NCI-H82 treated with DMSO at 0.1 percent for 48 hours (cell line): Measurements from ENCODE around the gene STK33.

Experiments used
- DNase-seq: peaks from one replicate; lab custom pipeline; 2025; ENCODE audit not compliant: unreplicated experiment; lab: John Stamatoyannopoulos, UW

Gene STK33

DNA sequence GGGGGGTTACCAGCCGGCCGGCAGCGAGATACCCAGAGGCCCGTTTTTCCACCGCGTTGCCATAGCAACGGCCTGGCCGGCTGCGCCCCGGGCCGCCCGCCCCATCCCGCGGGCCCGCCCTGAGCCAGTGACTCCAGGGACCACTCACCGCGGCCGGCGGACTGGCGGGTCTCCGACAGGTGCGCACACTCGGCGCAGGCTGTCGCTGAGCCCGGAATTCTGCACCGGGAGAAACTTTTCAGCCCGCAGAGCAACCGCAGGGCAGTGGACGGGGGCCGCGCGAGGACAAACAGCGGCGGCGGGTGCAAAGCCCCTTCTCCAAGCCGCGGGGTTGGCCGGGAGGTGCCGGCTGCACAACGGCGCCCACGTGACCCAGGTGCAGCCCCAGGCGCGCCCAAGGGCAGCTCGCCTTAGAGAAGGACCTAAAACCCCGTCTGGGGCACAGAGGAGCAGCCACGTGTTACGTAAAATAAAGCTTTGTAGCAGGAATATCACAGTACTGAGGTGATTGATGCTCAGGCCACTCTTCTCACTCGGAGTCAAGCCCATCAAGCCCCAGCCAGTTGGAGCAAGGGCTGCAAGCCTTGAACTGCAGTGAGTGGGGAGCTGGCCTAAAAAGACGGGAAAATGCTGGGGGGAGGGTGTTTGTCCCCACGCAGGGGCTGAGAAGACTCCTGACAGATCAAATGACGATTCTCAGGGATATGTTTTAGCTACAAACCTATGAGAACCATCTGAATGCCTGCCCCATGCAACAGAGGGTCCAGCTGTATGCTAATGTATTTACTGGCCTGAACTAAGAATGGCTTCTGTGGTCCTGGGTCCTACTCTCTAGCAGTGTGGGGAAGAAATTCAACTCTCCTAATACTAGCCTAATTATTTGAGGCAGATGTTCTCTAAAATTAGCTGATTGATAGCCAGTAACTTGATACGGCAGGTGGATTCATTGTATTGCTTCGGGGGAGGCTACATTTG is at the start of gene STK33:
Gene STK33, minus strand, starts transcription at position 294 of the 975 bp plus-strand sequence. CDS start 119,323 bp downstream, outside the sequence.
- peak; percentile 58 for DNase-seq

DNA sequence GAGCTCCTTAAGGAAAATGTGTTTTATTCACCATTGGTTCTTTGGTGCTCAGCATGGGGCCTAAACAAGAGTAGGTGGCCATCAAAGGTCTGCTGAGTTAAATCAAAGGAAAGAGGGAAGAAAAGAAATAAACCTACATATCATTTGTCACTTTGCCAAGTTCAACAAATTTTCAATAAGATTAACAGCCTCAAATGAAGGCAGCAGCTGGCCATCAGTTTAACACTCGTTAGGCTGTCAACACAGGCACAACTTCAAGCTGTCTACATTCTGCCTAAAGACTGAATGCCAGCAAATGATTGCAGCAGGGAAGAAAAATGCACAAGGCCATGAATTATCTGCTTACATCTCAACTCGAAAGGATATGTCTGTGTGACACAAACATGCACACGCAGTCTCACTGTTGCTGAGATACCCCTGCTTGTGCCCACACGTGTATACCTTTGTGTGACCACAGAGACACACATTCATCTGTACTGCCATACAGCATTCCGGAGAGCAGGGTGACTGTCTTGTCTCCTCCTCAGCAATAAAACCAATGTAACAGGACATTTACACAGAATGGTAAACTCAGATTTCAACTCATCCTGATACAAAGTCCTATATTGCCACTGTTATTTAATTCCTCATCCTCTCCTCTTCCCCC is 48.3 kb upstream of the STK33 start:
- no peak for DNase-seq

DNA sequence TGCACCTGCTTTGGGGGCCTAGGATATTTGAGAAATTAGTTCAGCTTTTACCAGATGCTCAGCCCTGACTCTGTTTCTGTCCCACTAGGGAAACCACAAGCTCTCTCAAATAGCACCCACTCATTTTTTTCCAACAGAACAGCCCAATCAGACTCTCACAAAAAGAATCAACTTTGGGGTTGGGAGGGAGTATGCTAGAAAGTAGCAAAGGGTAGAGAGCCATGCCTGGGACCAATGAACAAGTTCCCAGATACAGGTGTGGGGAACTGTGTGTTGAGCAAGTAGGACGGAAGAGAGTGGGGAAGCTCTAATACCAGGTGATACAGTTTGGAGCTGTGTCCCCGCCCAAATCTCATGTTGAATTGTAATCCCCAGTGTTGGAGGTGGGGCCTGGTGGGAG is 47.3 kb upstream of the STK33 start:
- no peak for DNase-seq

DNA sequence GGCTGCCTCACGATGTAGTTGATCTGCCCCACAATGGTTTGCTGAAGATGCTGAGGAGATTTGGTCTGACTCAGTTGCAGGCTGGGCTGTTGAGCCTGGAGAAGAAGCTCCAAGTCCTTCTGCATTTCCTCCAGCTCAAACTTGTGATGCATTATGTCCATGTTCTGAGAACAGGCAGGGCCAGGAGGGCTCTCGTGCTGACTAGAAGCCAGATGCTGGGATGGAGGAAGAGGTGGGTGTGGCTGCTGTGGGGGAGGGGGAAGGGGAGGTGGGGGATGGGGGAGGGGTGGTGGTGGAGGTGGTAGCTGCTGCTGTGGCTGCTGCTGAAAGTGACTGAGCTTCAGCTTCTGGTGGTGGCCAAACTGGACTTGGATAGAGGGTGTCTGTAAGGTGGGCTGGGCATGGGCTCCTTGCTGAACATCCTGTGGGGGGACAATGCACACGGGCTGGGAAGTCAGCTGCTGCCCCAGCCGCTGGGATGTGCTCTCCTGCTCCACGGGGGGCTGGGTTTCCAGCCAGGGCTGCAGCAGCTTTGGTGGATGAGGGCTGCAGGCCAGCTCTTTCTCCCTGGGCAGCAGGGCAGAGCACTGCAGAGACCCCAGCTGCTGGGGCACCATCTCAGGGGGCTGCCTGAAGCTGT is 46.4 kb upstream of the STK33 start:
- DNase-seq, result no peak

DNA sequence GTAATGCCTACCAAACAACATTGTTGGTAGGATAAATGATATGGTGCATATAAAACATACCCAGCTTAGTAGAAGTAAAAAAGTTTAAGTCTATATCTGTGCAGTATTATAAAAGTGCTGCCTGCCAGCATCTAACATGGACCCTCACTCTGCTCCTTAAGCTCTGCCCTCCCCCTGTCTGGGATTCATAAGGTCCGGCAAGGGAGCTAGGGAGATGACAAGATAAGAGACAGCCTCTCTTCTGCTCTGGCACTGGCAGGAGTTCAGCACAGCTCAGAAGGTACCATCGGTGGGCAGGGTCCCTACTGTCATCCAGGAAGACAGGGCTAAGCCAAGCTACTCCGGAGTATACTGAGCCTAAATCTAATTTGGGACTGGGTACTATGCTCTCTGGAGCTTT is 45.6 kb upstream of the STK33 start:
- no peak for DNase-seq

DNA sequence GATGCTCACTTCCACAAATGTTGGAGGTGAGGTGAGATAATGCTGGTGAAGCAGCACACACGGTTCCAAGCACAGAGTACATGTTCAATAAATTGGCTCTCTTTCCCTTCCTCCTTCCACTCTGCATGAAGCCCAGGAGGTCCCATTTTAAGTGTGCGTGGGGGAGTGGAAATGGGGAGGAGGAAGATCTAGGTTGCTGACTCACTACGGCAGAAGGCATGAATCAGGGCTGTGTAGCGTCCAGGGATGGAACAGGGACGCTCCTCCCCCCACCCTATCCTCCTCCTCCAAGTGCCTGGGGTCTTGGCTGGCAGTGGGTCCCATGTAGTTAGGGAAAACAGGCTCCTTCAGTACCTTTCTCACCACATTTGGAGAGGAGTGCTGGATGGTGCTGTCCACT is 44.3 kb upstream of the STK33 start:
- DNase-seq, result no peak

DNA sequence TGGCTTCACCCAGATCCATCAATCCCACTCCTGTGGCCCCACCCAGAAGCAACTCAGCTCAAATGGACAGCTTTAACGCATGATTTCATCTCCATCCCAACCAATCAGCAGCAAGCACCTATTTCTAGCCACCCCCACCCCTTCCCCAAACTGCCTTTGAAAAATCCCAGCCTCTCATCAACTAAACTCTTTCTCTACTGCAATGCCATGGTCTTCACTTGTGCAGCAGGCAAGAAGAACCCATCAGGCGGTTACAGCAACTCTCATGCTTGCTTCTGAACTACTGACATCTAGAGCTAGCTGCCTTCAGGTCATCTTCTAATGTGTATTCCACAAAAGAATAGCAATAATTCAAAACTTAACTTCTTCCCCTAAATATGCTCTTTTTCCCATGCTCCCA is 42.1 kb upstream of the STK33 start:
- DNase-seq, result no peak

DNA sequence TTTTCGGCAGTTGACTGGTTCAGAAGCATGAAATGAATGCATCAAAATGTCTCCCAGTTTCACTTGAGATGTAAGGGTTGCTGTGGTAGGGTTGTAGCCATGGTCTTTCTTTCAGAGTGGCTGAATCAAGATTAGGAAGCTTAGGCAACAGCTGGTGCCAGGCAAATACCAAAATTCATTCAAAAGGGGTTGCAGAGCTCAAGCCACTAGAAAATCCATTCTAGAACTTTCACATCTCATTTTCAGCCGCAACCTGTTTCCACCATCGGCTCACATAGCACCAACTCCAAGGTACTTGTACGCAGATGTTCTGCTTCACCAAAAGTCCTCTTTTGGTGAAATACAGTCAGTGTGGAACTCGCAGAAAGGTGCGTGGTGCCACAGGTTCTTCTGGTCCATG is 40.5 kb upstream of the STK33 start:
- no peak for DNase-seq

DNA sequence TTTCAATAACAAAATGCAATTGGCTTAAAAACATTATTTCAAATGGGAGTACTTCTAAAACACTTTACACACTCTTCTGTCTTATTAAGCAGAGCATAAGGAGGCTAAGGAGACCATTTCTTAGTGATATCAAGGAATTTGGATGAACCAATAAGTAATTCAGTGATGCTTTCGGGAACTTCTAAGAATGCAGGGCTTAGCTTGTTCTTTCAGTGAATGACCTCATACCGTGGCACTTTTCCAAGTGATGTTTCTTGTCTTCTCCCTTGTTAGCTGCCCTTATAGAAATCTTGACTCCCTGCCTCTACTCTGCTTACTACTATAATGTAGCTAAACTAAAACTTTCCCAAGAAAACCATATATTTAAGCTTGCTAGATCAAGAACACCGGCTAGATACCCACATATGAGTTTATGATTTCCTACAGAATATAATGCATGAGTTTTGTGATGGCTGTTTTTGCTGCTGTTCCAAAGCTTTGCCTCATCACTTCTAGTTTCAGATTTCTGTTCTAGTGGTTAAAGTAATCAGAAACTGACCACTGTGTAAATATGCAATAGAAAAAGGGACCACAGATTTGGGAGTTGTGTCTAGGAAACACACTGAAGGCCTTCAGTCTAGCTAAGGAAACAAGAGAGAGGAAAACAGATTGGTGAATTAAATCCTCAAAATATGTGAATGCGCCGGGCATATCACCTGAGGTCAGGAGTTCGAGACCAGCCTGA is 37.5 kb upstream of the STK33 start:
- no peak for DNase-seq

DNA sequence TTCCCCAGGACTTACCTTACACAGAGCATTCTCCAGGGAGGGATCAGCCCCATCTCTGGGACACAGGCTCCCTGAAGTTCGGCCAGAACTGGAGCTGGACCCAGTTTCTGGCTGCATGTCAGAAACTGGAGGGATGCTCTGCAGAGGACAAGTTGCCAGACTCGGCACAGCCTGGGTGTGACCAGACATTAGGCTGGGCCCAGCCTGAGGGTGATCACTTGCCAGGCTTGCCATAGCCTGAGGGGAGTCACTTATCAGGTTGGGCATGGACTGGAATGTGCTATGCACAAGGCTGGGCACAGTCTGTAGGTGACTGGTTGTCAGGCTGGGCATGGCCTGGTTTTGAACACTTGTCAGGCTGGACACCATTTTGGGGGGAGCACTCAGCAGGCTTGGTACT is 30.7 kb upstream of the STK33 start:
- no peak for DNase-seq

DNA sequence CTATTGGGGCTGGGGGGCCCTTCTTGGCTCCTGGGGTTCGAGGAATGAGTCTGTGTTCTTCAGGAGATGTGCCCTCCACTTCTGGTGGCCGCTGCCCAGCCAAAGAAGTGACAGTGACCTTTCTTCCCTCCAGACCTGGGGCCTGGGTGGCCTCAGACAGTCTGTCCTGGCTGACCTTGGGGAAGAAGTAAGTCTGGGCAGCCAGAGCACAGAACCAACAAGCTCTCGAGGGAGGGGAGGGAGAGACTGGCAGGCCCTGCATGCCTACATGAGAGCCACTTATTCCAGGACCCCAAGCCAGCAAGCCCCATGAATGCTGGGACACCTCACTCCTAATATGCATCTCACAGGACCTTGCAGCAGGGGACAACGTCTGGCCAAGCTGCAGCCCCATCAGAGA is 27.1 kb upstream of the STK33 start:
- no peak for DNase-seq

DNA sequence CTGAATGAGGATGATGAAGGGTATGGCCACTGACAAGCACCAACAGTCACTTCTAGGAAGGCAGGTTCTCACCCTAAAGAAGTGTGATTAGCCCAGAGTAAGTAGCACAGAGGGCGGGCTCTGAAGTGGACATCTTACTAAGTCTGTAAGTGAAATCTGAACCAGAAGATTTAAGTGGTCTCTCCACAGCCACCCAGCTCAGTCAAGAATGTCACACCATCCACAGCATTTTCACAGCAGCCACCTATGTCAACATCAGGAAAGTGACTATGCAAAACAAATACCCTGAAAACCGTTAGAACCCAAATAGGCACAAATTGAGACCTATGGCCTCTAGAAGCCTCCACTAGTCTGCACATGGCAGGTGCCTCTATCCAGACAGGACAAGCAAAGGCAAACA is 23.0 kb upstream of the STK33 start:
- DNase-seq, result no peak

DNA sequence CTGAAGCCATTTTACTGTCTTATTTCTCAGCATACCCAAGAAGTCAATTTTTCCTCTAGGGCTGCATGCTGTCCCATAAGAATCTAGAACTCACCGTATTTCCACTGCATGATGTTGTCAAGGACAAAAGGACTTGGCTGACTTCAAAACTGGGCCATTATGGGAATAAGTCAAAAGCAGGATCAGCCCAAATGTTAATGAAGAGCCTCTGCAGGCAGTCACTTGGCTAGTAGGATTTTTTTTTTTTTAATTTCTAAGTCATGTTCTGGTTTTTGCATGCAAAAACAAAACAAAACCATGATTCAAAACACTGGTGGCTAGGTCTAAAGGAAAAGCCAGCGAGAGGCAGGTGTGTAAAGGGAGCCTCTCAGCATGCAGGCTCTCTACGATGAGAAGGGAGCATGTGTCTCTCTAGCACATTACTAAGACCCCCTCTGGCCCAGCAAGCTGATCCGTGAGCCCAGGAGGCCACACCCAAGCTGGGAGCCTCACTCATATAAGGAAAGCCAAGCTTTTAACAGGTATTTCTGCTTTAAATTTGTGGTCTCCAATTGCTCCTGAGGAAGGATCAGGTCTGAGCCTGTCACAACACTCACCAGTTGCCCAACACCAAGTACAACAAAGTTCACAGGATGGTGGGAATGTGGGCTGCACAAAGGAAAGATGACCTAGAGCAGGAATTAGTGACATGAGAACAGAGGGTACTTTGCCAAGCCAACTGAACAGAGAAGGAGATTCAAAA is 21.4 kb upstream of the STK33 start:
- DNase-seq, result no peak

DNA sequence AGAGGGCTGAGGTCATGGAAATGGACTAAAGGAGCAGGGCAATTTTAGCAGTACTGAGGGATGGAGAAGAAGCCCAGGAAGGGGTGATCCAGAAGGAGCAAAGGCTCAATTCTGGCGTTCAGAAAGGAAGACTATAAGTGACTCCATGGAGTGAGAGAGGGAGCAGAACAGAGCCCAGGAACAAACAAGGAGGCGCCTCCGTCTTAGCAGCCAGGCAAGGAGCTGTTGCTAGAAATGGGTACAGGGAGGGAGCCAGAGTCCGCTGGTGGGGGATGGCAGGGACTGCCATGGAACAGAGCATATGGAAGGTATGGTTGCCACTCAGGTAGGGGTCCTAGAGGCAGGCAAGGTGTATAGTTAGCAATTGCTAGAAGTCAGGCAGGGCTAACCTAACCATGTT is 20.5 kb upstream of the STK33 start:
- DNase-seq, result no peak

DNA sequence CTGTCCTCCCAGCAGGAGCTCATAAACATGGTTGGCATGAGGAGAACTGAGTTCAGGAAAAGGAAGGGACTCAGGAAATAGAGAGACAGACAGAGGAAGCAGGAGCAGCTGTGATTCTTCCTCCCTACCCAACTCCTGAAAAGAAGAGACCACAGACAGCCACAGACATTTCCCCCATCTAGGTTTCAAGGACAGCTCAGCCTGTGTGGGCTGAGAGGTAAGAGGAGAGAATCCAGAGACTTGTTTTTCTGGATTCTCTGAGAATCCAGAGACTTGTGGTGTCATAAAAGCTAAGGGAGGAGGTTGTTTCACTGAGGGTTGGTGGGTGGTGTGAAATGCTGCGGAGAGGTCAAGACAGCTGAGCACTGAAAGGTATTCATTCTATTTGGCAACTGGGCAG is 19.0 kb upstream of the STK33 start:
- no peak for DNase-seq

DNA sequence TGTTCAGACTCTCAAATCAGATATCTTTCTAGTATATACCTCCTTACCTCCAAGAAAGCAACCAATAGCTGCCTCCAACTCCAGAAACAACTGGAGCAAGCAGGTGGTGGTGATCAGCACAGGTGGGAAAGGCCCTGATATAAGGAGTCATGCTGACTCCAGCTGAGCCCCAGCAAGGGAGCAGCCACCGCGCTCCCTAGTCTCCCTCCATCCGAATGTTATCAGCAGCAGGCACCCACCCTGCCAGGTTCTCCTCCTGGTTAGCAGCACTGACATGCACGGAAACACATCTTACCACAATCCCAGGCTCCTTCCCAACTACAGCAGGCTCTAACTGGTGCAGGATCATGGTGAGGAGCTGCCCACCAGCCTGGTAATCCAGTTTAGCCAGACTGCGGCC is 18.5 kb upstream of the STK33 start:
- DNase-seq, result no peak

DNA sequence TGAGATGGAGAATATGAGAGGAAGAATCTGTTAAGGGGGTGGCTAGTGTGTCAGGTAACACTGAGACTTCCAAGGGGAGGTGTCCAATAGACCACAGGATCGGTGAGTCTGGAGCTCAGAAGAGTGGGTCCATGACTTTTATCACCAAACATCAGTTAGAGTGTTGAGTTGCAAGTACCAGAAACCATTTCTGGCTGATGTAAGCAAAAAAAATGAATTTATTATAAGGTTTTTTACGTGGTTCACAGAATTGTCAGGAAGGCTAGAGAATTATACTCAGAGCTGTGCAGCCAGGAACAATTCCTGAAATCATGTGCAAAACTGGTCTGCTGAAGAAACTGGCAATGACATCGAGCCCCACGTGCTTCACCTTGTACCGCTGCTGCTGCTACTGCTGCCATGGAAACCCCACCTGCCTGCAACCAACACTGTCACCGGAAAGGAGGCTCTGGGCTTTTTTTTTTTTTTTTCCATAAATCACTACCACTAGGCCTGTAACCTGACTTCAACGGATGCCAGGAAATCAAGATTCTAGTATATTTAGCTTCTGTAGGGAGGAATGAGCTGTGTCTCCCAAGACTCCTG is 16.6 kb upstream of the STK33 start:
- DNase-seq, result no peak

DNA sequence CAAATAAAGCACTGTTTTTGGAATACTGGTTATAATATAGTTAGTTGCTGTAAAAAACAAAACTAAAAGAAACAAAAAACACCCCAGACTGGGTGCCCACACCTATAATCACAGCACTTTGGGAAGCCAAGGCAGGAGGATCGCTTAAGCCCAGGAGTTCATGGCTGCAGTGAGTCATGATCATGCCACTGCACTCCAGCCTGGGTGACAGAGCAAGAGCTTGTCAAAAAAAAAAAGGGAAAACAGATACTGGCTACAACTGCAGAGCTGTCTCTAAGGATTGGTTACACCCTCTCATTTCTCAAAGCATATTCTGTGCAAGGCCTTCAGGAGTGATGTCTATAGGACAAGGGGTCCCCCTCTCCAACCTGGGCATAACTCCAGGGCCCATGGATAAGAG is 14.6 kb upstream of the STK33 start:
- DNase-seq, result no peak

DNA sequence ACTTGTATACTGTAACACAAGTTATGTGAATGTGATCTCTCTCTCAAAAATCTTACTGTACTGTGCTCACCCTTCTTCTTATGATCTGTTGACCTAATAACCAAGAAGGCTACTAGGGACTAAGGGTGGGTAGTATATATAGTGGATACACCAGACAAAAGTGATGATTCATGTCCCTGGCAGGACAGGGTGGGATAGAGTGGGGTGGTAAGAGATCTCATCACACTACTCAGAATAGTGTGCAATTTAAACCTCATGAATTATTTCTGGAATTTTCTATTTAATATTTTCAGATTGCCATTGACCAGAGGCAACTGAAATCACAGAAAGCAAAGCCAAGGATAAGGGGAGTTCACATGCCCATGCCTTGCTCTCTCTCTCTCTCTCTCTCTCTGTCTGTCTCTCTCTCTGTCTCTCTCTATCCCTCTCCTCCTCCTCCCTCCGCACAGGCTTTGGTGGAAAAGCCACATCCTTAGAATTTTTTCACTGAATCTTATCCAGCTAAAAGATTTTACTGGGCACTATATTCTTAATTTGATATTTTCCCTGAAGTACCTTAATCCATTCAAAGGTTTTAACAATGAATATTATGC is 12.0 kb upstream of the STK33 start:
- no peak for DNase-seq
